WTC11 (cell line): ENCODE results near the gene SYNM. TPM values are rescaled to one million over a fixed set of nuclear protein-coding genes. Genes with fewer than 3 reads are reported as not detected.

ENCODE experiments used
- ATAC-seq: fragments of 200-7000 bp; cut with Tn5 transposase; 2 replicates; pipeline ENCODE4 v1.10.0; 2021; ENCODE audit warnings: mild to moderate bottlenecking, moderate library complexity
- CTCF ChIA-PET: fragments of 300-600 bp; sonication (Branson Sonifier 250); formaldehyde crosslinking; loops from one replicate; lab custom pipeline; 2021; ENCODE audit warnings: antibody characterized with exemption; lab: Charles Lee
- POLR2A ChIA-PET: fragments of 350-600 bp; sonication (Branson Sonifier 250); formaldehyde crosslinking; loops from one replicate; lab custom pipeline; 2021; ENCODE audit warnings: antibody characterized with exemption; lab: Charles Lee
- DNase-seq: peaks from one replicate; pipeline ENCODE4 v3.0.0; 2021; ENCODE audit warnings: low spot score
- H3K27ac Mint-ChIP-seq: 2 replicates; pipeline ENCODE4 v1.8.0; 2021; ENCODE audit warnings: mixed read lengths
- H3K27me3 Mint-ChIP-seq: 2 replicates; pipeline ENCODE4 v1.8.0; 2021; ENCODE audit warnings: low read depth, mild to moderate bottlenecking, moderate library complexity, mixed read lengths
- H3K36me3 Mint-ChIP-seq: 2 replicates; pipeline ENCODE4 v1.8.0; 2021; ENCODE audit warnings: mixed read lengths
- H3K4me1 Mint-ChIP-seq: 2 replicates; pipeline ENCODE4 v1.8.0; 2022; ENCODE audit warnings: mixed read lengths
- H3K4me3 Mint-ChIP-seq: 2 replicates; pipeline ENCODE4 v1.8.0; 2021; ENCODE audit warnings: mild to moderate bottlenecking, moderate library complexity, mixed read lengths
- H3K9me3 Mint-ChIP-seq: 2 replicates; pipeline ENCODE4 v1.8.0; 2021; ENCODE audit warnings: mixed read lengths
- CREM ChIP-seq: sonication (generic); formaldehyde crosslinking; IDR thresholded peaks from 2 replicates; pipeline ENCODE4 v1.8.1; 2022; ENCODE audit warnings: mild to moderate bottlenecking, missing genetic modification reagents, moderate library complexity
- IRF2 ChIP-seq: sonication (generic); formaldehyde crosslinking; IDR thresholded peaks from 2 replicates; pipeline ENCODE4 v1.8.0; 2022; ENCODE audit warnings: low read depth, missing genetic modification reagents, borderline replicate concordance
- JAZF1 ChIP-seq: fragments of 250-450 bp; sonication (Bioruptor Pico); IDR thresholded peaks from 2 replicates; pipeline ENCODE4 v1.9.0; 2021; ENCODE audit warnings: moderate library complexity, mild to moderate bottlenecking, inconsistent platforms
- JUN ChIP-seq: sonication (generic); formaldehyde crosslinking; IDR thresholded peaks from 2 replicates; pipeline ENCODE4 v1.8.0; 2023; ENCODE audit warnings: mild to moderate bottlenecking, missing genetic modification reagents
- MXD4 ChIP-seq: fragments of 250-450 bp; sonication (Bioruptor Pico); IDR thresholded peaks from 2 replicates; pipeline ENCODE4 v1.8.0; 2021; ENCODE audit warnings: mild to moderate bottlenecking, moderate library complexity, borderline replicate concordance
- MYBL2 ChIP-seq: sonication (generic); formaldehyde crosslinking; IDR thresholded peaks from 2 replicates; pipeline ENCODE4 v1.8.1; 2023; ENCODE audit warnings: mild to moderate bottlenecking, moderate library complexity, missing genetic modification reagents
- NR2C2 ChIP-seq: sonication (generic); formaldehyde crosslinking; IDR thresholded peaks from 2 replicates; pipeline ENCODE4 v1.8.0; 2022; ENCODE audit warnings: mild to moderate bottlenecking, missing genetic modification reagents
- OVOL2 ChIP-seq: fragments of 250-450 bp; sonication (Bioruptor Pico); IDR thresholded peaks from 2 replicates; pipeline ENCODE4 v1.9.0; 2021; ENCODE audit warnings: mild to moderate bottlenecking, borderline replicate concordance
- TEAD1 ChIP-seq: sonication (generic); formaldehyde crosslinking; IDR thresholded peaks from 2 replicates; pipeline ENCODE4 v1.8.0; 2022; ENCODE audit warnings: mild to moderate bottlenecking, missing genetic modification reagents
- ZNF423 ChIP-seq: fragments of 250-450 bp; sonication (Bioruptor Pico); IDR thresholded peaks from 2 replicates; pipeline ENCODE4 v2.1.2; 2022; ENCODE audit warnings: mild to moderate bottlenecking, moderate library complexity
- ZNF425 ChIP-seq: fragments of 250-450 bp; sonication (Bioruptor Pico); conservative IDR thresholded peaks from 2 replicates; pipeline ENCODE4 v1.9.0; 2021; ENCODE audit warnings: mild to moderate bottlenecking
- ZNF532 ChIP-seq: fragments of 250-450 bp; sonication (Bioruptor Pico); IDR thresholded peaks from 2 replicates; pipeline ENCODE4 v1.9.0; 2021; ENCODE audit warnings: mild to moderate bottlenecking, borderline replicate concordance
- total RNA-seq: library from RNA; stranded (reverse); gene quantifications from 3 replicates; pipeline ENCODE4 v1.2.3, GENCODE V29; 2021
- TF ChIP-seq, protein P1 (sequence below): sonication (generic); formaldehyde crosslinking; conservative IDR thresholded peaks from 2 replicates; pipeline ENCODE4 v1.8.1; 2022; ENCODE audit warnings: mild to moderate bottlenecking, missing genetic modification reagents
- TF ChIP-seq, protein P2 (sequence below): sonication (generic); formaldehyde crosslinking; conservative IDR thresholded peaks from 2 replicates; pipeline ENCODE4 v1.8.1; 2023; ENCODE audit warnings: mild to moderate bottlenecking, low read depth, missing genetic modification reagents, moderate library complexity

Gene SYNM
- total RNA-seq, 1 experiment from 2014 or later: 2.2 TPM

- H3K27me3 Mint-ChIP-seq: no peaks in the 10 kb centered on the region
- POLR2A ChIA-PET: interaction anchor here (0.7 kb wide), 1 partner anchor 27 kb away, joined by 3 read pairs; no protein-coding TSS in a partner anchor
Observed at GRCh38 chr15:99086327-99086667, 18.6 kb upstream of the SYNM start.

GRCh38 chr15:99087405-99087943 lies 17.4 kb upstream of the SYNM start:
- TF ChIP-seq, protein P1, sequence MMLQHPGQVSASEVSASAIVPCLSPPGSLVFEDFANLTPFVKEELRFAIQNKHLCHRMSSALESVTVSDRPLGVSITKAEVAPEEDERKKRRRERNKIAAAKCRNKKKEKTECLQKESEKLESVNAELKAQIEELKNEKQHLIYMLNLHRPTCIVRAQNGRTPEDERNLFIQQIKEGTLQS (CRISPR knock-in tag): no peak
- TF ChIP-seq ZNF423 (CRISPR knock-in tag): no peak
- TF ChIP-seq ZNF532 (CRISPR knock-in tag): no peak
- TF ChIP-seq JAZF1: no peak
- no peak for TF ChIP-seq JUN (CRISPR knock-in tag)
- TF ChIP-seq OVOL2: no peak
- no peak for TF ChIP-seq ZNF425
- TF ChIP-seq MYBL2 (CRISPR knock-in tag): no peak
- TF ChIP-seq, protein P2, sequence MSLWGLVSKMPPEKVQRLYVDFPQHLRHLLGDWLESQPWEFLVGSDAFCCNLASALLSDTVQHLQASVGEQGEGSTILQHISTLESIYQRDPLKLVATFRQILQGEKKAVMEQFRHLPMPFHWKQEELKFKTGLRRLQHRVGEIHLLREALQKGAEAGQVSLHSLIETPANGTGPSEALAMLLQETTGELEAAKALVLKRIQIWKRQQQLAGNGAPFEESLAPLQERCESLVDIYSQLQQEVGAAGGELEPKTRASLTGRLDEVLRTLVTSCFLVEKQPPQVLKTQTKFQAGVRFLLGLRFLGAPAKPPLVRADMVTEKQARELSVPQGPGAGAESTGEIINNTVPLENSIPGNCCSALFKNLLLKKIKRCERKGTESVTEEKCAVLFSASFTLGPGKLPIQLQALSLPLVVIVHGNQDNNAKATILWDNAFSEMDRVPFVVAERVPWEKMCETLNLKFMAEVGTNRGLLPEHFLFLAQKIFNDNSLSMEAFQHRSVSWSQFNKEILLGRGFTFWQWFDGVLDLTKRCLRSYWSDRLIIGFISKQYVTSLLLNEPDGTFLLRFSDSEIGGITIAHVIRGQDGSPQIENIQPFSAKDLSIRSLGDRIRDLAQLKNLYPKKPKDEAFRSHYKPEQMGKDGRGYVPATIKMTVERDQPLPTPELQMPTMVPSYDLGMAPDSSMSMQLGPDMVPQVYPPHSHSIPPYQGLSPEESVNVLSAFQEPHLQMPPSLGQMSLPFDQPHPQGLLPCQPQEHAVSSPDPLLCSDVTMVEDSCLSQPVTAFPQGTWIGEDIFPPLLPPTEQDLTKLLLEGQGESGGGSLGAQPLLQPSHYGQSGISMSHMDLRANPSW (CRISPR knock-in tag): no peak
- TF ChIP-seq TEAD1 (CRISPR knock-in tag): no peak
- TF ChIP-seq NR2C2 (CRISPR knock-in tag): no peak
- TF ChIP-seq IRF2 (CRISPR knock-in tag): no peak
- TF ChIP-seq MXD4: no peak
- H3K4me1 Mint-ChIP-seq: peaks cover 14% of the 10 kb centered on the region
- ATAC-seq (no peak), DNase-seq (no peak)
- H3K4me3 Mint-ChIP-seq: no peak overlapping the region
- CTCF ChIA-PET: interaction anchor here (3.4 kb wide), 1 partner anchor 13 kb away, joined by 10 read pairs; no protein-coding TSS in a partner anchor
- no peaks in the 10 kb centered on the region for H3K27me3 Mint-ChIP-seq
- peaks cover 25% of the 10 kb centered on the region for H3K9me3 Mint-ChIP-seq
- POLR2A ChIA-PET: no interaction called here
- H3K36me3 Mint-ChIP-seq: peaks cover 5% of the 10 kb centered on the region; the same call in 1 of the 2 replicates
- H3K27ac Mint-ChIP-seq: no peak overlapping the region

More at GRCh38 chr15:99086327-99086667, 18.6 kb upstream of the SYNM start:
- CTCF ChIA-PET: interaction anchor here (3.4 kb wide), 1 partner anchor 14 kb away, joined by 10 read pairs; no protein-coding TSS in a partner anchor
- DNase-seq (no peak), ATAC-seq (no peak)
- H3K27ac Mint-ChIP-seq: no peak overlapping the region
- H3K4me1 Mint-ChIP-seq: peaks cover 14% of the 10 kb centered on the region
- TF ChIP-seq CREM (CRISPR knock-in tag): no peak
- no peak overlapping the region for H3K4me3 Mint-ChIP-seq
- peaks cover 10% of the 10 kb centered on the region for H3K36me3 Mint-ChIP-seq
- peaks cover 33% of the 10 kb centered on the region for H3K9me3 Mint-ChIP-seq
